H1 (cell line): ENCODE results near the gene RNASE9. TPM values are rescaled to one million over a fixed set of nuclear protein-coding genes. Genes with fewer than 3 reads are reported as not detected.

Experiments used
- CTCF ChIA-PET: fragments of 300-600 bp; sonication (Branson Sonifier 250); formaldehyde crosslinking; loops from one replicate; lab custom pipeline; 2021; ENCODE audit not compliant: partially characterized antibody; lab: Charles Lee
- POLR2A ChIA-PET: fragments of 300-600 bp; sonication (Branson Sonifier 250); formaldehyde crosslinking; loops from one replicate; lab custom pipeline; 2021; ENCODE audit warnings: inconsistent platforms; ENCODE audit not compliant: partially characterized antibody; lab: Charles Lee
- DNase-seq, 2 experiments: peaks; one replicate each; pipeline versions ENCODE4 v3.0.0 to v3.0.0-alpha.2; 2010 to 2022; ENCODE audit warnings: low spot score in 2 of 2, low read depth in 1 of 2, mixed read lengths in 1 of 2
- FAIRE-seq: peaks from 2 replicates; lab custom pipeline; 2011; peaks lifted over from hg19 to GRCh38; lab: Jason Lieb, UNC
- H2AFZ ChIP-seq: 2 replicates; pipeline ENCODE4 v1.8.1; 2012; ENCODE audit warnings: low read length, inconsistent platforms
- H2AK5ac ChIP-seq: 2 replicates; pipeline ENCODE4 v1.6.1; 2013; ENCODE audit warnings: low read depth, low read length
- H2BK120ac ChIP-seq: replicated peaks from 2 replicates; pipeline ENCODE3; 2013; ENCODE audit warnings: low read depth, low read length, inconsistent platforms
- H2BK12ac ChIP-seq: 2 replicates; pipeline ENCODE4 v1.6.1; 2013; ENCODE audit warnings: low read depth, low read length
- H2BK15ac ChIP-seq: 2 replicates; pipeline ENCODE4 v1.6.1; 2013; ENCODE audit warnings: low read length
- H2BK20ac ChIP-seq: 2 replicates; pipeline ENCODE4 v1.6.1; 2013; ENCODE audit warnings: low read length
- H2BK5ac ChIP-seq: 2 replicates; pipeline ENCODE4 v1.6.1; 2013; ENCODE audit warnings: low read depth, low read length
- H3K14ac ChIP-seq: 2 replicates; pipeline ENCODE4 v1.6.1; 2013; ENCODE audit warnings: inconsistent platforms; ENCODE audit not compliant: insufficient read length
- H3K18ac ChIP-seq: 2 replicates; pipeline ENCODE4 v1.6.1; 2013; ENCODE audit warnings: low read length; ENCODE audit errors: extremely low read depth
- H3K23ac ChIP-seq: 2 replicates; pipeline ENCODE4 v1.6.1; 2013; ENCODE audit warnings: inconsistent platforms; ENCODE audit not compliant: insufficient read length
- H3K23me2 ChIP-seq: 2 replicates; pipeline ENCODE4 v1.6.1; 2013; ENCODE audit warnings: low read depth, low read length
- H3K27ac ChIP-seq: 2 replicates; pipeline ENCODE4 v1.6.1; 2011; ENCODE audit warnings: low read depth, low read length, inconsistent platforms
- H3K27me3 ChIP-seq, 4 experiments: replicated peaks in 1 of 4; 1 replicate in 1 of 4; 2 replicates in 3 of 4; pipeline versions ENCODE4 v1.6.1 to v1.8.1; 2011 to 2013; ENCODE audit warnings: low read length in 3 of 4, mild to moderate bottlenecking in 3 of 4, inconsistent platforms in 2 of 4, mixed read lengths in 2 of 4, moderate library complexity in 1 of 4; ENCODE audit not compliant: control insufficient read depth in 3 of 4, insufficient read depth in 3 of 4; ENCODE audit errors: extremely low read depth in 1 of 4
- H3K36me3 ChIP-seq, 4 experiments: 2 replicates each; pipeline versions ENCODE4 v1.6.1 to v1.8.1; 2011 to 2013; ENCODE audit warnings: mild to moderate bottlenecking in 4 of 4, low read length in 3 of 4, moderate library complexity in 2 of 4, control low read depth in 1 of 4, inconsistent platforms in 1 of 4; ENCODE audit not compliant: insufficient read depth in 4 of 4, control insufficient read depth in 2 of 4
- H3K4ac ChIP-seq: replicated peaks from 2 replicates; pipeline ENCODE3; 2013; ENCODE audit warnings: low read length, low read depth, mixed read lengths, inconsistent platforms; ENCODE audit not compliant: insufficient read length
- H3K4me1 ChIP-seq, 4 experiments: replicated peaks in 1 of 4; 1 replicate in 1 of 4; 2 replicates in 3 of 4; pipeline versions ENCODE4 v1.6.1 to v1.8.1; 2011 to 2013; ENCODE audit warnings: low read length in 3 of 4, inconsistent platforms in 2 of 4, mixed read lengths in 1 of 4; ENCODE audit not compliant: insufficient read depth in 4 of 4, control insufficient read depth in 3 of 4
- H3K4me2 ChIP-seq, 2 experiments: 2 replicates each; pipeline versions ENCODE4 v1.6.1 to v1.8.1; 2011 to 2013; ENCODE audit warnings: low read depth in 2 of 2, low read length in 2 of 2, control low read depth in 1 of 2, inconsistent platforms in 1 of 2, mild to moderate bottlenecking in 1 of 2; ENCODE audit not compliant: insufficient read depth in 1 of 2
- H3K4me3 ChIP-seq, 4 experiments: fragments of 200-600, 300-600 bp in 1 of 4; sonication (generic), shearing (Covaris generic), sonication (Bioruptor Twin) in 1 of 4; 2 replicates each; pipeline versions ENCODE4 v1.5.1 to v1.8.1; 2011 to 2016; ENCODE audit warnings: low read length in 4 of 4, low read depth in 3 of 4, control low read depth in 2 of 4, inconsistent platforms in 2 of 4, mild to moderate bottlenecking in 2 of 4, mixed read lengths in 1 of 4, moderate library complexity in 1 of 4; ENCODE audit not compliant: insufficient read depth in 2 of 4; ENCODE audit errors: extremely low read depth in 1 of 4
- H3K56ac ChIP-seq: replicated peaks from 2 replicates; pipeline ENCODE3; 2013; ENCODE audit warnings: low read depth, mild to moderate bottlenecking, mixed read lengths, low read length, inconsistent platforms; ENCODE audit not compliant: insufficient read length
- H3K79me1 ChIP-seq: 2 replicates; pipeline ENCODE4 v1.6.1; 2013; ENCODE audit warnings: low read depth, low read length, control low read depth
- H3K79me2 ChIP-seq, 2 experiments: 2 replicates each; pipeline versions ENCODE4 v1.6.1 to v1.8.1; 2012 to 2013; ENCODE audit warnings: low read length in 2 of 2, mild to moderate bottlenecking in 2 of 2, inconsistent platforms in 1 of 2; ENCODE audit not compliant: insufficient read depth in 2 of 2, control insufficient read depth in 1 of 2
- H3K9ac ChIP-seq, 4 experiments: replicated peaks in 1 of 4; 1 replicate in 1 of 4; 2 replicates in 3 of 4; pipeline versions ENCODE4 v1.6.1 to v1.8.1; 2011 to 2013; ENCODE audit warnings: low read depth in 3 of 4, low read length in 3 of 4, control low read depth in 2 of 4, mild to moderate bottlenecking in 2 of 4, moderate library complexity in 2 of 4, inconsistent platforms in 1 of 4; ENCODE audit errors: extremely low read depth in 1 of 4
- H3K9me3 ChIP-seq, 2 experiments: 2 replicates each; pipeline versions ENCODE4 v1.6.1 to v1.8.1; 2012 to 2013; ENCODE audit warnings: mild to moderate bottlenecking in 2 of 2, moderate library complexity in 2 of 2, control low read depth in 1 of 2, inconsistent platforms in 1 of 2, low read depth in 1 of 2, low read length in 1 of 2, mixed read lengths in 1 of 2; ENCODE audit not compliant: insufficient read depth in 2 of 2
- H4K20me1 ChIP-seq, 2 experiments: replicated peaks in 1 of 2; 2 replicates each; pipeline versions ENCODE3 to v1.8.1; 2011 to 2013; ENCODE audit warnings: inconsistent platforms in 2 of 2, low read length in 2 of 2, mild to moderate bottlenecking in 1 of 2; ENCODE audit not compliant: insufficient read depth in 2 of 2, control insufficient read depth in 1 of 2
- H4K5ac ChIP-seq: 2 replicates; pipeline ENCODE4 v1.6.1; 2013; ENCODE audit warnings: low read length, low read depth, mixed read lengths, inconsistent platforms; ENCODE audit not compliant: insufficient read length
- H4K8ac ChIP-seq: 2 replicates; pipeline ENCODE4 v1.8.0; 2013; ENCODE audit warnings: mild to moderate bottlenecking, moderate library complexity, low read length, inconsistent platforms; ENCODE audit not compliant: insufficient read depth; ENCODE audit errors: extremely low read depth
- H4K91ac ChIP-seq: replicated peaks from 2 replicates; pipeline ENCODE3; 2013; ENCODE audit warnings: low read length, mixed read lengths, inconsistent platforms; ENCODE audit not compliant: insufficient read length
- CBX5 ChIP-seq: fragments of 300-800, 300-1000 bp; sonication (generic); IDR thresholded peaks from 2 replicates; pipeline ENCODE4 v1.7.1; 2016; ENCODE audit warnings: antibody characterized with exemption, low read length, low read depth
- POLR2A ChIP-seq, 2 experiments: IDR thresholded peaks; 1 replicate in 1 of 2; 2 replicates in 1 of 2; pipeline ENCODE4 v1.6.1; 2011; ENCODE audit warnings: low read depth in 2 of 2, low read length in 2 of 2, mild to moderate bottlenecking in 2 of 2; ENCODE audit errors: control extremely low read depth in 1 of 2
- RAD21 ChIP-seq, 2 experiments: IDR thresholded peaks in 1 of 2; conservative IDR thresholded peaks in 1 of 2; 2 replicates each; pipeline ENCODE4 v1.6.1; 2011; ENCODE audit warnings: low read depth in 2 of 2, low read length in 2 of 2, improper control_type of control experiment in 1 of 2, inconsistent platforms in 1 of 2, mild to moderate bottlenecking in 1 of 2, moderate library complexity in 1 of 2
- SIX5 ChIP-seq: IDR thresholded peaks from 2 replicates; pipeline ENCODE4 v1.6.1; 2011; ENCODE audit warnings: mild to moderate bottlenecking, low read depth, low read length
- SUZ12 ChIP-seq: fragments of 200-600 bp; sonication (generic); IDR thresholded peaks from 2 replicates; pipeline ENCODE4 v1.6.1; 2012; ENCODE audit warnings: mild to moderate bottlenecking, inconsistent platforms, low read length, moderate library complexity, mixed read lengths
- YY1 ChIP-seq: IDR thresholded peaks from 2 replicates; pipeline ENCODE4 v1.6.1; 2011; ENCODE audit warnings: low read depth, mild to moderate bottlenecking, low read length
- WGBS, 2 experiments: shearing (Covaris generic) in 1 of 2; methylation state at CpG; one replicate each; pipeline versions ENCODE4 v1.1.6 to v1.1.7; 2013 to 2015; ENCODE audit warnings: low lambda C conversion rate in 2 of 2, mixed read lengths in 2 of 2, inconsistent platforms in 1 of 2, low coverage in 1 of 2, missing lambda C conversion rate in 1 of 2; ENCODE audit not compliant: insufficient replicate concordance in 2 of 2, insufficient coverage in 1 of 2, insufficient read length in 1 of 2; ENCODE audit errors: extremely low coverage in 1 of 2, missing lambda C conversion rate in 1 of 2; 5-methylcytosine and 5-hydroxymethylcytosine counted together
- polyA plus RNA-seq, 7 experiments: library from polyadenylated mRNA; depleted of rRNA in 3 of 7; stranded (reverse) in 5 of 7; unstranded in 2 of 7; fragments of >200 nt in 5 of 7; fragments of 200-250 nt in 2 of 7; gene quantifications; 1 replicate in 5 of 7; 2 replicates in 1 of 7; 4 replicates in 1 of 7; pipeline versions ENCODE4 v1.2.1 to v1.2.3, GENCODE V29; 2011 to 2013; ENCODE audit warnings: missing spikeins in 2 of 7, mixed read lengths in 2 of 7
- total RNA-seq: library from RNA; stranded (reverse); fragmentation: NEBNext Ultra II Directional; extraction: Animal tissue kit (Norgen Biotek cat#: 25700); gene quantifications from 2 replicates; pipeline ENCODE4 v1.2.1, GENCODE V29; 2021
- TF ChIP-seq, protein P1 (sequence below): IDR thresholded peaks from 2 replicates; pipeline ENCODE4 v1.6.1; 2011; ENCODE audit warnings: low read depth, mild to moderate bottlenecking, low read length; ENCODE audit not compliant: insufficient read depth
- TF ChIP-seq, protein P2 (sequence below): IDR thresholded peaks from 2 replicates; pipeline ENCODE4 v1.6.1; 2012; ENCODE audit warnings: inconsistent platforms

Gene RNASE9
- total and polyA plus RNA-seq, 2 of the 8 experiments (the other 6 are each of a cell fraction or from before 2014, with no cell fraction given), result 0.06 TPM; not detected in 1

- FAIRE-seq, result no peak
Observed at GRCh38 chr14:20587489-20588154, 26.8 kb upstream of the RNASE9 start, which contains the start of gene RNASE11. TSS of gene RNASE11 (minus strand) at chr14:20588001.

More at GRCh38 chr14:20587489-20588154, 26.8 kb upstream of the RNASE9 start, which contains the start of gene RNASE11:
- Histone ChIP-seq H2BK5ac (peak within 1 kb of the TSS; percentile 19; the same call in 1 of the 2 replicates), H3K4me2 (no peak within 1 kb of the TSS), H3K79me2 (no peaks in the 10 kb centered on the region), H3K79me1 (no peaks in the 10 kb centered on the region), H3K27ac (no peak within 1 kb of the TSS), H2AK5ac (no peak within 1 kb of the TSS), H3K14ac (no peak within 1 kb of the TSS), H3K36me3 (no peaks in the 10 kb centered on the region), H3K4me3 (no peak within 1 kb of the TSS), H3K9me3 (no peaks in the 10 kb centered on the region), H2BK15ac (no peak within 1 kb of the TSS), H3K56ac (no peak within 1 kb of the TSS), H3K9ac (no peak within 1 kb of the TSS), H3K4me1 (peaks cover 2 to 7% (median 4%) of the 10 kb centered on the region in 4 experiments; a peak in 4 of 7 replicates), H2BK20ac (peak within 1 kb of the TSS; percentile 84; the same call in 1 of the 2 replicates), H2BK12ac (no peak within 1 kb of the TSS), H3K27me3 (peaks cover 0 to 2% (median 0%) of the 10 kb centered on the region in 4 experiments; a peak in 1 of 7 replicates), H3K4ac (no peak within 1 kb of the TSS), H4K5ac (no peak within 1 kb of the TSS), H4K20me1 (no peaks in the 10 kb centered on the region), H3K23me2 (no peaks in the 10 kb centered on the region), H3K23ac (no peak within 1 kb of the TSS), H2AFZ (peak within 1 kb of the TSS; percentile 18), H4K8ac (no peak within 1 kb of the TSS), H4K91ac (no peak within 1 kb of the TSS), H3K18ac (peak within 1 kb of the TSS; percentile 21; the same call in 1 of the 2 replicates), H2BK120ac (no peak within 1 kb of the TSS)
- ChIA-PET POLR2A (interaction anchor here (0.7 to 1.6 kb wide), 3 partner anchors 9 to 119 kb away, joined by 3 read pairs; no protein-coding TSS in a partner anchor), CTCF (interaction anchor here (0.6 to 1.7 kb wide), 6 partner anchors 10 to 143 kb away, joined by 3 to 7 read pairs (median 4); no protein-coding TSS in a partner anchor)
- peak in 1 of 2 experiments; percentile 8 for DNase-seq
- TF ChIP-seq SIX5, result no peak
- TF ChIP-seq, protein P1, sequence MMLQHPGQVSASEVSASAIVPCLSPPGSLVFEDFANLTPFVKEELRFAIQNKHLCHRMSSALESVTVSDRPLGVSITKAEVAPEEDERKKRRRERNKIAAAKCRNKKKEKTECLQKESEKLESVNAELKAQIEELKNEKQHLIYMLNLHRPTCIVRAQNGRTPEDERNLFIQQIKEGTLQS, result no peak
- TF ChIP-seq POLR2A (IDR thresholded peaks at IDR 0.05; ENCODE audit: control extremely low read depth in 1 of 2, low read depth in 2 of 2, low read length in 2 of 2), result no peak
- no peak for TF ChIP-seq RAD21 (IDR thresholded peaks at IDR 0.05 in 1 of 2, conservative IDR thresholded peaks at IDR 0.05 in 1 of 2; ENCODE audit: low read depth in 2 of 2, low read length in 2 of 2)
- TF ChIP-seq CBX5, result no peak
- TF ChIP-seq YY1, result no peak
- TF ChIP-seq SUZ12, result no peak
- TF ChIP-seq, protein P2, sequence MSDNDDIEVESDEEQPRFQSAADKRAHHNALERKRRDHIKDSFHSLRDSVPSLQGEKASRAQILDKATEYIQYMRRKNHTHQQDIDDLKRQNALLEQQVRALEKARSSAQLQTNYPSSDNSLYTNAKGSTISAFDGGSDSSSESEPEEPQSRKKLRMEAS, result no peak
- WGBS, 2 experiments, result 94% methylated on average over 6 of the region's 6 CpGs; no CpG with 5 or more reads in 1 of the 2 experiments
